HL-60 (cell line): ENCODE results near the gene SLC27A1.

Experiments
- DNase-seq, 2 experiments: peaks; one replicate each; pipeline ENCODE4 v3.0.0-alpha.2; 2010 to 2020; ENCODE audit warnings: low read depth in 1 of 2, low spot score in 1 of 2
- H3K27ac ChIP-seq: fragments of 250-450 bp; sonication (Bioruptor Pico); replicated peaks from 2 replicates; pipeline ENCODE4 v1.5.1; 2020; ENCODE audit warnings: mild to moderate bottlenecking, moderate library complexity
- H3K27me3 ChIP-seq: fragments of 250-450 bp; sonication (Bioruptor Pico); 2 replicates; pipeline ENCODE4 v1.5.1; 2021; ENCODE audit warnings: mild to moderate bottlenecking, moderate library complexity; ENCODE audit not compliant: insufficient read depth, poor library complexity, severe bottlenecking
- H3K4me3 ChIP-seq: replicated peaks from 2 replicates; pipeline ENCODE4 v1.5.1; 2011; ENCODE audit warnings: mild to moderate bottlenecking, control low read depth, low read length; ENCODE audit not compliant: insufficient read depth
- CTCF ChIP-seq: IDR thresholded peaks from one replicate; pipeline ENCODE4 v1.5.1; 2011; ENCODE audit warnings: low read length, control low read depth, inconsistent platforms; ENCODE audit not compliant: insufficient read depth
- GABPA ChIP-seq: IDR thresholded peaks from 2 replicates; pipeline ENCODE4 v1.6.1; 2012; ENCODE audit warnings: low read depth
- POLR2AphosphoS5 ChIP-seq: IDR thresholded peaks from 2 replicates; pipeline ENCODE4 v1.6.1; 2012; ENCODE audit warnings: low read depth
- REST ChIP-seq: IDR thresholded peaks from 2 replicates; pipeline ENCODE4 v1.6.1; 2012; ENCODE audit warnings: low read depth; ENCODE audit not compliant: insufficient replicate concordance
- SPI1 ChIP-seq: IDR thresholded peaks from 2 replicates; pipeline ENCODE4 v1.6.1; 2012; ENCODE audit warnings: low read depth, mild to moderate bottlenecking, borderline replicate concordance

SLC27A1 gene

DNA sequence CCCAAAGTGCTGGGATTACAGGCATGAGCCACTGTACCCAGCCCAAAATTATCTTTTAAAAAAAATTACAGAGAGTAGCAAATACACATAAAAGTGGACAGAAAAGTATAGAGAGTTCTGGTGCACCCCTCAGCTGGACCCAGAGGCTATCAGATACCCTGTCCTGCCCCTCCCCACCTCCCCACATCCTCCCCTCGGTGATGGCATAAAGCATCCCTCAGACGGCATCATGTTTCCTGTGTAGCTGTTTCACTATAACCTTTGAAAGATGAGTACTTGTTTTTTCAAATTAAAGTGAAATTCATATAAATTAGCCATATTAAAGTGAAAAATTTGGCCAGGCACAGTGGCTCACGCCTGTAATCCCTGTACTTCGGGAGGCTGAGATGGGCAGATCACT lies 20.1 kb downstream of the SLC27A1 start:
- H3K27me3 ChIP-seq, result no peaks in the 10 kb centered on the region
- no peak for DNase-seq
- no peak overlapping the region for H3K4me3 ChIP-seq
- H3K27ac ChIP-seq, result no peak overlapping the region
- TF ChIP-seq CTCF (no peak), GABPA (no peak), POLR2AphosphoS5 (no peak), REST (no peak), SPI1 (no peak)

- Histone ChIP-seq H3K27me3 (no peaks in the 10 kb centered on the region), H3K27ac (no peak overlapping the region), H3K4me3 (no peak overlapping the region)
- DNase-seq, result no peak
- TF ChIP-seq SPI1, result no peak
- no peak for TF ChIP-seq GABPA
- TF ChIP-seq CTCF, result no peak
Measured at GRCh38 chr19:17491287-17491686, 21.0 kb downstream of the SLC27A1 start.

DNA sequence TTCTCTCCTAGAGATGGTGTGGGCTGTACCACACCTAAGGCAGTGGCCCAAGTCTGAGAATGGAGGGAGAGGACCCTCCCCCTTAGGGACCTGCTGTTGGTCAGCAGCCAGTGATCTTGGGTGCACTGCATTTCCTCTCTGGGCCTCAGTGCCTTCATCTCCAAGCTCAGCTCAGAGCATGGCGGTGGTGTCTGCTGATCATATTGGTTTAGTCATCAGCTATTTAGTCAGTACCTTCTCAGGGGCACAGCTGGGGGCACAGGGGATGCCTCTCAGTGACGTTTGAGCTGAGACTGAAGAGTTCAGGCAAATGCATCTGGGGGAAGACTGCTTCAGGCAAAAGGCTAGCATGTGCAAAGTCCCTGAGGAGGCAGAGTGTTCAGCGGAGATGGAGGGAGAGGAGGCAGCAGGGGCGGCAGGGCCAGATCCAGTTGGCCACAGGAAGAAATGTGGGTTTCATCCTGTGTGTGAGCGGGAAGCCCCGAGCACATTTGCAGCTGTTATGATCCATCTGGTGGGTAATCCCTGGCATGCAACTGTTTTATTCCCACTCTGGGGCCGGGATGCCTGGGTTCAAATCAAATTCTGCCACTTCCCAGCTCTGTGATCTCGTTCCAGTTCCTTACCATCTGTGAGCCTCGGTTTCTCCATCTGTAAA lies 25.4 kb downstream of the SLC27A1 start:
- H3K4me3 ChIP-seq, result no peak overlapping the region
- DNase-seq, result no peak
- H3K27ac ChIP-seq, result no peak overlapping the region
- TF ChIP-seq CTCF, result no peak
- TF ChIP-seq SPI1, result no peak
- TF ChIP-seq GABPA, result no peak
- no peak for TF ChIP-seq REST
- no peak for TF ChIP-seq POLR2AphosphoS5
- no peaks in the 10 kb centered on the region for H3K27me3 ChIP-seq
